Measurements from ENCODE around the gene PARVG. TPM values are rescaled to one million over a fixed set of nuclear protein-coding genes. Genes with fewer than 3 reads are reported as not detected.

The PARVG gene
- total RNA-seq, 1 experiment from 2014 or later = not detected

DNA sequence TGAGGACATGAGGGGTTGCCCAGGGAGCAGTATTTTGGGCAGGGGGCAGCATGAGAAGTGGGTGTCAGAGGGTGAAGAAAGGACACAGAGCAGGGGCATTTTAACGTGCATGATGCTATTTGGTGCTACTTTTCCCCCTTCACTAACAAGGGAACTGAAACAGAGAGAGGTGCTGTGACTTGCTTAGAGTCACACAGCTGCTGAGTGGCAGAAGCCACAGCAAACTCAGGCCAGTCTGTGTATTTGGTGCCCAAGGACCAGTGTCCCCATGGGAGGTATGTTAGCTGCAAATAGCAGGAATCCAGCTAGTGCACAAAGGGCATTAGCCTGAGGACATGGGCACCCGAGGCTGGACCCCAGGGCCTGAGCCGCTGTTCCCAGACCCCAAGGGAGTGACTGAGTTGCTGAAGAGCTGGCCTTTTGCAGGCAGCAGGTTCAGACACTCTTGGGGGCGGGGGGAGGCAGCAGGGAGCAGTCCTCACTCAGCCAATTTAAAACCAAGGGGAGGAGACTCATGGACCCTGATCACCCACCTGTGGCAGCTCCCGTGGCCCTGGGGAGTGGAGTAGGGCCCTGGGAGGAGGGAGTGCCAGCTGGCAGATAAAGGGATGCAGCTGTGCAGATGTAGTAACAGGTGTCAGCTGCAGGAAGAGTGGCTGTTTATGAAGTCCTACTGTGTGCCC, 14.6 kb downstream of the PARVG start:
- DNase-seq (ENCODE audit: low spot score) = no peak

DNA sequence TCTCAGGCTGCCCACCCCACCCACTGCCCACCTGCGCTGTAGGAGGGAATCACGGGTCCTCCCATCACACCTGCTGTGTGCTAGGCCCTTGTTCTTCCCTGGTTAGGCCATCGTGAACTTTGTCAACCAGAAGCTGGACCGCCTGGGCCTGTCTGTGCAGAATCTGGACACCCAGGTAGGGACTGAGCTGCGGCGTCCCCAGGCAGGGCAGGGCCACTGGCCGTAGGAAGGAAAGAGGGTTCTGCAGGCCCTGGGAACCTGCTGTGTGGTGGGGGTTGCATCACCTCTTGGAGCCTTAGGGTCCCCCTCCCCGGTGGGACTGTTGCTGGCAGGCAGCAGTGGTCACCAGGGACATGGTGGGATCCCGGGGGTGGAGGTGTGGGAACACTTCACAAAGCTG, 15.5 kb downstream of the PARVG start:
- DNase-seq (ENCODE audit: low spot score) = no peak

DNA sequence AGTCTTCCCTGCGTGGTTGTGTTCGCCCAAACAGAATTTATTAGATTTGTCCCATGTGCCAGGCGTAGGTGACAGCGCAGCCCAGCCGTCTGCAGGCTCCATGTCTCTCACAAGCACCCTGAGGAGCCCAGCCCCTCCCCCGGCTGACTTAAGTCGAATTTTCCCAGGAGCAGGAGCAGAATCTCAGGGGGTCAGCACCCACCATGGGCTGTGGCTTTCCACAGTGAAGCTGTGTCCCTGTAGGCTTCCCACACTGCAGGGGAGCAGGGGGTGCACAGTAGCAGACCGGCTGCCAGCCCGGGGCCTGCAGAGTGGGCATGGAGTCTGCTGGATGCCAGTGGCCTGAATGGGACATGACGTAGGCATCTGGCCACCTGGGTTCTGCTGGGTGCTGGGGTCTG, 16.0 kb downstream of the PARVG start:
- no peak for DNase-seq (ENCODE audit: low spot score)

DNA sequence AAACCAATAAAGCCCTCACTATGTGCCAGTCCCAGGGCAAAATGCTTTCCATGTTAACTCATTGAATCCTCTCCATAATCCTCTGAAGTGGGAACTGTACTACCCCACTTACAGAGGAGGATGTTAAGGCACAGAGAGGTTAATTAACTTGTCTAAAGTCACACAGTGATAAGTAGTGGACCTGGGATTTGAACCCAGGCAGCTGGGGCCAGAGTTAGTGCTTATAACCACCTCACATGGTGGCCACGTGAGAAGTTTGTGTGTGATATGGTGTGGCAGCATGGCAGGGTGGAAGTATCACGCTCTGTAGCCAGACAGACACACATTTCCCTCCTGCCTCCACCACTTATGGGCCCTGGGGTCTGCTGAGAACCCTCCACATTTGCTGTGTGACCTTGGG, 16.5 kb downstream of the PARVG start:
- DNase-seq (ENCODE audit: low spot score) = no peak

DNA sequence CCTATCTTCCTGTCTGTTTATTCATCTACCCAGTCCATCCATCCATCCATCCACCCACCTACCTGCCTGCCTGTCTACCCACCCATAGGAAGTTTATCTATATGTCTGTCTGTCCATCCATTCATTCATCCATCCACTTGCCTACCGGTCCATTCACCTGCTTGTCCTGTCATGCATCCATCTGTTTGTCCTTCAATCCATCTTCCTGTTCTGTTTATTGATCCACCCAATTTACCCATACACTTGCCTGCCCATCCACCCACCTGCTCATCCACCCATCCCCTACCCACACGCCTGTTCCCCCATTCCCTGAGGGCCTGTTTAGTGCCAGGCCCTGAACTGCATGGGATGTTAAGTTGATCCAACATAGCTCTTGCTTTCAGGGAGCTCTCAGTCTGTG, 18.4 kb downstream of the PARVG start:
- DNase-seq (ENCODE audit: low spot score) = no peak

DNA sequence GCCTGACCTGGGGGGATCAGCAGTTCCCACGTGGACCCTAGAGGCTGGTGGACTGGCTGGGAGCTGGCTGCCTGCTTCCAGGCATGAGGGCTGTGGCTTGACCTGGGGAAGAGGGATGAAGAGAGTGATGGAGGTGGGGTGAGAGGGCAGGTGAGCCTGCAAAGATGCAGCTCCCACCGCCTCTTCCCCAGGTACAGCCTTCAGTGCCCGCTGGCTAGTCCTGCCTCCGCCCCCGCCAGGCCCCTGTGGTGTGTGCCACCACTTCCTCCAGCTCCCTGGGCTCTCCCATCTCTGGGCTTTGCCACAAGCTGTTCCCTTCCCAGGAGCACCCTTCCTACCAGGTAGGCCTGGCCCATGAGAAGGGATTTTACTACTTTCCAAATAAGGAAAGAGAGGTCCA, 19.1 kb downstream of the PARVG start:
- no peak for DNase-seq (ENCODE audit: low spot score)

DNA sequence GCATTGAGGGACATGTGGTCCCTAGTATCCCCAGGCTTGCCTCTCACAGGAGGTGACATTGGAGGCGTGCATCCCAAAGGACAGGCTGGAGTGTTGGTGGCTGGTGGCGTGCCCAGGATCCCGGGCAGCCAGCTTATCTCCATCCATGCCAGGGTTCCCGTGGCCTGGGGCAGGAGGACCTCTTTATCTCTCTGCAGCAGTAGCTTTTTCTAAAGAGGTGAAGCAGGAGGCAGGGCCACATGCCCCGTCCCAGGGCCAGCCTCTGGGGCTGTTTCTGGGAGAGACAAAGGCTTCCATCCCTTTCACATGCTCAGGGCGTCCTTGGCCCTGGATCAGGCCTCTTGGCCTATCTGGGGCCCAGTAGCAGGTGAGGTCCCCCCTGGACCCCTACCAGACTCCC, 19.7 kb downstream of the PARVG start:
- no peak for DNase-seq (ENCODE audit: low spot score)

DNA sequence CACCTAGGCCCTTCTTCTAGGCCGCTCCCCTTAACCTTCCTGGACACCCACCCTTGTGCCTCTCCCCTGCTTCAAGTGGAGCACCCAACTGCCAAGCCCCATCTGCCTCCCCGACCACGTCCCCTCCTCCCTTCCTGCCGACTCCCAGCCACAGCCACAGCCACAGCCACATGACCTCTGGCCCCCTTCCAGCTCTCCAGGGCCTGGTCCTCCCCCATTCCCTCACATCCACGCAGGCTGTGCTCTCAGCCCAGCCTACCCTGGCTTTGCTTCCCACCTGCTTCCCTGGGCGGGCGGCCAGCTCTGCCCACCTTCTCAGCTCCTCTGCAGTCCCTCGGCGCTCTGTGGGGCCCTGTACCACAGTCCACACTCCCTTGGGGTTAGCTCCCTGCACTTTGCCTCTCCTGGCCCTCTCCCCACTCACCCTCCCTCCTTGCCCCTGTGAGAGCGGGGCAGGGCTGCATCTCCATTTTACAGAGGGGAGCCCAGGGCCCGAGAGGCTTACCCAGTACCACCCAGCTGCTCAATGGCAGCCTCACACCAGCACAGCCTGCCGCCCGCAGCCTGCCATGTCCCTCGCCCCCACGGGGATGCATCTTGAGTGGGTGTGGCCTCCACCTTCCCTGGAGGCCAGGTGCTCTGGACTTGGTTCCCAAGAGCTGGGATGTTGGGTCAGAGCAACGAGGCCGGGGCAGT, 20.3 kb downstream of the PARVG start:
- DNase-seq (ENCODE audit: low spot score) = no peak

DNA sequence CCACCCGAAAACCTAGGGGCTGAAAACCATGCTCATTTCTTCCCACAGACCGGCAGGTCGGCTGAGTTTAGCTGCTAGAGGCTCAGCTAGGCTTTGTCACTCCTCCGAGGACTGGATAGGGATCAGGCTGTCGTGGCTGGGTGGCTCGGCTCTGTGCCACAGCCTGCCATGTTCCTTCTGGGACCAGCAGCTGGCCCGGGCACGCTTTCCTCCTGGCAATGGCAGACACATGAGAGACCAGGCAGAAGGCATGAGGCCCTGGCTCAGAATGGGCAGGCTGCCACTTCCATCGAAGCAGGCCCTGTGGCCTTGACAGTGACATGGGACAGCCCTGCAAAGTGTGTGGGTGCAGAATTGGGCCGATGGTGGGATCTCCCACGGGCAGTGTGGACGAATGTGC, 20.9 kb downstream of the PARVG start:
- DNase-seq (ENCODE audit: low spot score) = no peak

DNA sequence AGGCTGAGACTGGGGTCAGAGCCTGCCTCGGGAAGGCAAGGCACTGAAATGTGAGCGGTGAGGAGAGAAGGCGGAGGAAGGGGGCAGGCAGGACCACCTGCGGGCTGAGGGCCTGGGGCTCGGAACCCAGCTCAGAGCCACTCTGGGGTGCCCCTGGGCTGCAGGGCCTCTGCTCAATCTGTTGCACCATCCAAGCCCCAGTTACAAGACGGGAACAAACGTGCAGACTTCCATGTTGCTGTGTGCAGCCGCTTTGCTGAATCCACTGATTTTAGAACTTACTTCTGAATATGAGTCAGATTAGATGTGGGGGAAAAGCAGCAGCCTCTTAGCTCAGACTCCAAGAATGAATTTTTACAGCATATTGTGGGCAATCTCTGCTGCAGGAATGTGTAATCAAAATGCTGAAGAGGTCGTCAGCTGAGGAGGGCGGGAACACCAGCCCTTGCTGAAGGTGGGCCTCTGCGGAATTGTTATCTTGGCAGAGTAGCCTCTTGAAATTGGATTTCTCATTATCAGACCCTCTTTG, 21.6 kb downstream of the PARVG start:
- no peak for DNase-seq (ENCODE audit: low spot score)

DNA sequence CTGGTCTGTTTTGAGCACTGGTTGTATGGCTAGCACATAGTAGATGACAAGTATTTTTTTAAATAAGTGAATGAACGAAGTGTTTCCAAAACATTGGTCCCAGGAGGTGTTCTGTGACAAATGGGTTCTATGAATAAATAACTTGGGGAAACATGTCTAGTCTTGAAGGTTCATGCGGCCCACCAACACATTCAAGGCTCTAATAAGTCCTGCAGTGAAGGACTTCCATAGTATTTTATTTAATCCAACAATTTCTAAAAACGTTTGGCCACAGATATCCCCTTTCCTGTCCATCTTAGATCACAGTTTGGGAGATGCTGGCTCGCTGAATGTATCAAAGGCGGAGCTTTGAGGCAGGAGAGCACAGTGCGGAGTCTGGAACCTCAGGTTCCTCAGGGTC, 22.5 kb downstream of the PARVG start:
- no peak for DNase-seq (ENCODE audit: low spot score)

DNA sequence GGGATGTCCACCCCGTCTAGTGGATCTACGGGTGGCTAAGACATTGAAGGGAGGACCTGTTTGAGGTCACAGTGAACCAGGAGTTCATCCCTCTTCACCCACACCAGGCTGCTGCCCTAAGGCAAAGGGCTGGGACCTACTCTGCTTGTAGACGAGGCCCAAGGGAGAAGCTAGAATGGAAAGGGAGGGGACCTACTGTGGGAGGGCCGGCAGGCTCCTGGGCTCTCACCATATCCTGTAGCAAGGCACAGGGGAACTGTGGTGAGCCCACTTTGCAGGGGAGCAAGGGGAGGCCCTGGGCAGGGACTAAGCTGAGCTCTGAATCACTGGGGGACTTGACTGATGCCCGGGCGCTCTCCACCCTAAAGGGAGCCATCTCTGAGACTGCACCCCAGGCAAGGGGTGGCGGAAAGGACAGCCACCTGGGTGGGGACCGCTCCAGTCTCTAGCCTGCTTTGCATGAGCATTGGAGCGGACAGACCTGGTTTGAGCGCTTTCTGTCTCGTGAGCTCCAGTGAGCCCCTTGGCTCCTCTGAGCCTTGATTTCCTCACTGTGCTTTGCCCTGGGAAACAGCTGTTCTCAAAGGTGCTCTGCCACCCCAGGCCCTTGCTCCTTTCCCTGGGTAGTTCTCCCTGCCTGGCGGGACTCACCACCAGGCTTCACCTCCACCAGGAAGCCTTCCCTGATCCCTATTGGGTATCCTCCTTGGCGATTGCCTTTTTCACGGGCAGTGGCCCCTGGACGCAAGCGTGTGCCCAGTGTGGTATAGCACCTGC, 24.2 kb downstream of the PARVG start:
- DNase-seq (ENCODE audit: low spot score) = no peak

DNA sequence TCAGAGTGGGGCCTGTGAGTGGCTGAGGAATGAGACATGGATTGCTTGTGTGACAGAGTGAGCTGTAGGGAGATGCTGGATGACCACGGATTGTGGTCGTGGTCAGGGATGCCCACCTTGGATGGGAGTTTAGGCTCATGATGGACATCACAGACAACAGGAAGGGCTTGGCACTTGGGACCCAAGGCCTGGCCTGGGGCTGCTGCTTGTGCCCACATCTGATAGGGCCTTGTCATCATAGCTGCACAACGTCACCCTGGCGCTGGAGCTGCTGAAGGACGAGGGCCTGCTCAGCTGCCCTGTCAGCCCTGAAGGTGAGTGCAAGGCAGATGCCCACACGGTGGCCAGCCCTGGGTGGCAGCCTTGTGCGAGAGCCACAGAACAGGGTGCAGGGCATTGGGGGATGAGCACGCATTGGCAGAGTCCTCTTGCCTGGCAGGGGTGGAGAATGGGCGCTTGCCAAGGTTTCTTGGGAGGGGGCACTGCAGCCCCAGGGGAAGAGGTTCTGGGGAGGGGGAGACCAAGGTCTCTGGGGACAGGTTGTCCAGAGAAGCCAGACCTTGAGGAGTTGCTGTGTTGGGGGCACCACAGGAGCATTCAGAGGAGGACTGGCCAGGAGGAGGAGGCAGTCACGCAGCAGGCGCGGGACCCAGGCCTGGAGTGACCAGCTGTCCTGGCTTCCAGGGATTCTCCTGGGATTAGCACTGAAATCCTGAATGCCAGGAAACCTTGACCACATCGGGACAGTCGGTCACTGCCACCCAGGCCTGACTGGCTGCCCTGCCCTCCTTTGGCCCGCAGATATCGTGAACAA, 25.0 kb downstream of the PARVG start:
- DNase-seq (ENCODE audit: low spot score) = no peak

DNA sequence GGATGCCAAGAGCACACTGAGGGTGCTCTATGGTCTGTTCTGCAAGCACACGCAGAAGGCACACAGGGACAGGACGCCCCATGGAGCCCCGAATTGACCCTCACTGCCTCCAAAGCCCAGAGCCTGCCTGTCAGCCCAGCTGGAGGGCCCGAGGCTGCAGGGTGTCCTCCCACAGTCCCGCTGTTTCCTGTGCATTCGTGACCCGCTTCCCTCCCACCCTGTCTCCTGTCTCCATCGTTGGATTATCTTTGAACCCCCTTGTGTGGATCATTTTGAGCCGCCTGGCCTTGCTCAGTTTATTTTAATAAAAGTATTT, 25.6 kb downstream of the PARVG start:
- no peak for DNase-seq (ENCODE audit: low spot score)

DNA sequence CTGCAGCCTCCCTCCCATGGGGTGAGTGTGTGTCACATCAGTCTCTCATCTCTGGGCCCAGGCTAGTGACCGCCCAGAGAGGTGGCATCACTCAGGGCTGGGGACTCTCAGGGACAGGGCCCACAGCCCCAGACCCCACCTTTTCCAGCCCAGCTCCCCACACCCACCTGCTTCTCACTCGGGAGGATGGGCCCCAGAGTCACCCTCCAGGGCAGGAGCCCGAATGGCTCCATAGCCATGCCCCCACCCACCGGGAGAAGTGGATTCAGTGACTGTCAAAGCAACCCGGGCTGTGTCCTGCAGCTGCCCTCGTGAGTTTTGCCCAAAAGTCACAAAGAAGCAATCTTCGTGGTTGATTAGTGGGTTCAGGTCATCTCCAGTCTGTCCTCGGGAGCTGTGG, 26.0 kb downstream of the PARVG start:
- DNase-seq (ENCODE audit: low spot score) = no peak

DNA sequence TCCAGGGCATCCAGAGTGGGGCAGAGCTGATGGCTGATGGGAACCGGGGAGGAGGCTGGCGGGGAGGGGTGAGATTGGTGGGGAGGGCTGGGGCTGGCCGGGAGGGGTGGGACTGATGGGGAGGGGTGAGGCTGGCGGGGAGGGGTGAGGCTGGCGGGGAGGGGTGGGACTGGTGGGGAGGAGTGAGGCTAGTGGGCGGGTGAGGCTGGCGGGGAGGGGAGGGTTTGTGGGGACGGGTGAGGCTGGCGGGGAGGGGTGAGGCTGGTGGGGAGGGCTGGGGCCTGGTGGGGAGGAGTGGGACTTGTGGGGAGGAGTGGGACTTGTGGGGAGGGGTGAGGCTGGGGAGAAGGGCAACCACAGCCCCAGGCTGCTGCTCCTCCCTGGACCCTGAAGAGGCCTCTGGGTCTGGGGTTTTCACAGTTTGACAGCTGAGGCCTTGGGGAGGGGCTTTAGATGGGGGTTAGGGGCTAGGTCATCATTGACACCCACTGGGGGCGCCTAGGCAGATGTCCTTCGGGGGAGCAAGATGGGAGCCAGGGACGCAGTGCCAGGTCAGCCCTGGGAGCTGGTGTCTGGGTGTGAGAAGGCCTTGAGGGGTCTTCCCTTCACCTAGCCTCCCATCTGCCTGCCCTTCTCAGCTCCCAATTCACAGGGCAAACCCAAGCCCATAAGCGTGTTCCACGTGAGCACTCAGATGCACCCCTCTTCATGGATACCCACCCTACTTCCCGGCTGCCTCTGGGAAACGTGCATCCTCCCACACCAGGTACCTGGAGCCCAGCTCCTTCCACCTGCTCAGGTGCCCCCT, 26.7 kb downstream of the PARVG start:
- DNase-seq (ENCODE audit: low spot score) = no peak

DNA sequence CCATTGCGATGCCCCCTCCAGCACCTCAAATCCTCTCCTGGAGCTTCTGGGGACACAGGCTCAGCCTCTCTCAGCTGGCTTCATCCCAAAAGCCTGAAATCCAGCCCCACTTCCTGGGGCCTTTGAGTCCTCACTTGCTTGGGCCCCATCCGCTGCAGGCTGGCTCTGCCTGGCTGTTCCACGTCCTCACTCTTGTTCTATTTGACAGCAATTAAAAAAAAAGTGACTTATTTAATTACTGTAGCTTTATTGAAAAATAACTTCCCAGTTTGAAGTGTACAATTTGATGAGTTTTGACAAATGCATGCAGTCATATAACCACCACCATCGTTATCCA, 27.2 kb downstream of the PARVG start:
- no peak for DNase-seq (ENCODE audit: low spot score)

DNA sequence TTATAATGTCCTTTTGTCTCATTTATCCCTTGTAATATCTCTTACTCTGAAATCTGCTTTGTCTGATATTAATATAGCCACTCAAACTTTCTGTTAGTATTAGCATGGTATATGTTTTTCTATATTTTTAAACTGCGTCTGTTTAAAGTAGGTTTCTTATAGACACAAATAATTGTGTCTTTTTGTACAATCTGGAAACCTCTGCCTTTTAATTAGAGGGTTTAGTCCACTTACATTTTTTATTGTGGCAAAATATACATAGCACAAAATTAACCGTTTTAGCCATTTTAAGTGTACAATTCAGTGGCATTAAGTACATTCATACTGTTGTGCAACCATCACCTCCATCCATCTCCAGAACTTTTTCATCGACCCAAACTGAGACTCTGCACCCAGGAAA, 28.6 kb downstream of the PARVG start:
- DNase-seq (ENCODE audit: low spot score) = no peak

DNA sequence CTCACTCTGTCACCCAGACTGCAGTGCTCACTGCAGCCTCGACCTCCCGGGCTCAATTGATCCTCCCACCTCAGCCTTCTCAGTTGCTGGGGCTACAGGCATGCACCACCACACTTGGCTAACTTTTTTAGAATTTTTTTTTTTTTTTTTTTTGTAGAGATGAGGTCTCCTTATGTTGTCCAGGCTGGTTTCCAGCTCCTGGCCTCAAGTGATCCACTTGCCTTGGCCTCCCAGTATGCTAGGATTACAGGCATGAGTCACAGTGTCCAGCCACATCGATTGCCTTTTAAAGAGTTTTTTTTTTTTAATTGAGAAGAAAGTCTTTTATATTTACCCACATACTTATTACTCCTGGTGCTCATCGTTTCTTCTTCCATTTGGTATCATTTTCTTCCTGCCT, 30.0 kb downstream of the PARVG start:
- DNase-seq (ENCODE audit: low spot score) = no peak

DNA sequence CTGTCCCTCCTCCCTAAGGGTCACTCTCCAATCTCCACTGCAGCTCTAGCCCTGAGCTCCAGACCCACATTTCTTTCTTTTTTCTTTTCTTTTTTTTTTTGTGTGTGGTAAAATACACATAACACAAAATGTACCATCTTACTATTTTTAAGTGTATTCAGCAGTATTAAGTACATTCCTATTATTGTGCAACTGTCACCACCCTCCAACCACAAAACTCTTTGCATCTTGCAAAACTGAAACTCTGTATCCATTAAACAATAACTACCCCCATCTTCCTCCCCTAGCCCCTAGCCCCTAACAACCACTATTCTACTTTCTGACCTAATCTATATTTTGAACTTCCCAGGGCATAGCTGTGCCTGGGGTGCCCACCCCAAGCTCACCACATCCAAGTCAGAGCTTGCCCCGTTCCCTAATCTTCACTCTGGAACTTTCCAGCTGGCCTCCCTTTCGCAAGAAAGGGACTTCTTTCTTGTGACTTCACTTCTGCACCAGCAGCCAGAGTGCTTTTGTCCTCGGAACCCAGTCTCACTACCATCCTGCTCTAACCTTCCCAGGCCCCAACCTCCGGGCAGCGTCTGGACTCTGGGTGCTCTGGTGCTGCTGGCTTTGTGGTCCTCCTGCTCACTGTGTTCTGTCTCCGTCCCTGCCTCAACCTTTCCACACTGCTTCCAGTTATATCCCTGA, 30.7 kb downstream of the PARVG start:
- no peak for DNase-seq (ENCODE audit: low spot score)
